ENCODE data around the gene ADCYAP1. TPM values are rescaled to one million over a fixed set of nuclear protein-coding genes. Genes with fewer than 3 reads are reported as not detected.
"Not testable (repeated sequence)": the region's sequence is repeated elsewhere in the genome, so short reads cannot be mapped to it uniquely, and the experiment has no call there.

Gene ADCYAP1
- total RNA-seq = 10 to 100 TPM in 1 of 8 experiments, 1 to 10 TPM in 2, under 1 TPM in 4, not detected in 1; 0.09 to 14.5 (median 0.28) TPM

DNA sequence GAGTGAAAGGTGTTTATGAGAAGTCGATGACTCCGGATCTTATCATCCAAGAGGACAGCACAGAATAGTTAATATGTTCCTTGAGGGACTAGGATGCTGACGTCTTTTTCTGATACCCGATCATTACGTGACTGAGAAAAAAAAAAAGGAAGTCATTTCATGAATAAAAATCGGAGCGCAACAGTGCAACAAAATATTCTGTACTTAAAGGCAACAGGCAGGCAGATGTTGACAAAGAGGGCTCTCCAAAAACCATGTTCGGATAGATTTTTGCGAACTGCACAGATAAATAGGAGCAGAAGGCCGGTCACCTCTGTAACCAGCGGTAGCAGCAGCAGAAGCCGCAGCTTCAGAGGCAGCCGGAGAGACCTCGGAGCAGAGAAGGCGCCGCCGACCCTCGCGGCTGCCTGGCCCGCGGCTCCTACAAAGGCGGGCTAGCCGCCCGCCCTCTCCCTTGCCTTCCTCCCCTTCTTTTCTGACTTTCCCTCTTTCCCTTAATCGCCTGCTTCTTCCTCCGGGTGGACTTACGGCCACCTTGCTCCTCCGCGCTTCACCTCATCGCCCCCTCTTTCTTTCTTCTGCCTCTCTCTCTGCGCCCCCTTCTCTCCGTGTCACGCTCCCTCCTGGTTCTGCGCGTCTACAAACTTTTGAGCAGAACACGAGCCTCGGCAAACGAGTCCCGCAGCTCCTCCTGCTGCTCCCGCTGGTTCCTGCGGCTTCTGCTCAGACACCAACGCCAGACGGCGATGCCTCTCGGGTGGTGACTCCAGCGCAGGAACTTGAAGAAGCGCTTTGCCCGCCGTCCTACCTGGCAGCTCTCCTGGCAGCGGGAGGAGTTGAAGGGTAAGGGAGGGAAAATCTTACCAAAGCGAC lies at the start of gene ADCYAP1:
ADCYAP1 (plus strand) TSS at position 654 of the 873 bp plus-strand sequence. CDS start 516 bp downstream, outside the sequence.
- peak in 5 of 8 experiments; percentile 2 to 31 (median 15) for ATAC-seq (replicated peaks in 6 of 8)
- 0 to 46% (median 10%) methylated on average over 1 to 38 of the region's 51 CpGs for WGBS, 10 experiments
- peaks cover 18 to 46% of the 10 kb centered on the region in 2 donors for H3K4me1 ChIP-seq (replicated peaks in 1 of 2)
- no peak within 1 kb of the TSS for H3K27ac ChIP-seq
- peak within 1 kb of the TSS in 4 of 5 donors; percentile 10 to 35 (median 27) for H3K4me3 ChIP-seq
- in situ Hi-C loops (cut with MboI; ENCODE audit: low pct_unique_long_range_greater_than_20kb in 2 of 9, low sequenced_read_pairs in 9 of 9, unreplicated experiment in 9 of 9) = no loop called here

DNA sequence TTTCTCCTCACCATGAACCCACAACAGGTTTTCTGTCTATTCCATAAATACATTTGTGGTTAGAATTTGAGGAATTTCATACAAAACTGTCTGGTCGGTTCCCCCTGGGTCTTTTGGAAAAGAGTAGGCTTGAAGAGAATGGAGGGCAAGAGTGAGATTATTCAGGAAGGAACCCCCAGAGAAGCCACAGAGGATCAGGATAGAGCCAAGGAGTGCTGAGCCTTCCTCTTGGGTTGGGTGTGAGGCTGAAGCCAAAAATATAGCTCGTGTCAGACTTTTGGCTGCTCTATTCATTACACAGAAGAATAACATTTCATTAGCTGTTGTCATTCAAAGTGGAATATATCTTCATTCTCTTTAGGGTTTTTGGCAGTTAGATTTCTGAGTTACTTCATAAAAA lies 46.7 kb upstream of the ADCYAP1 start:
- WGBS, 10 experiments = 0 to 74% (median 57%) methylated on average over 1 to 2 of the region's 2 CpGs; no CpG with 5 or more reads in 2 of the 10 experiments

DNA sequence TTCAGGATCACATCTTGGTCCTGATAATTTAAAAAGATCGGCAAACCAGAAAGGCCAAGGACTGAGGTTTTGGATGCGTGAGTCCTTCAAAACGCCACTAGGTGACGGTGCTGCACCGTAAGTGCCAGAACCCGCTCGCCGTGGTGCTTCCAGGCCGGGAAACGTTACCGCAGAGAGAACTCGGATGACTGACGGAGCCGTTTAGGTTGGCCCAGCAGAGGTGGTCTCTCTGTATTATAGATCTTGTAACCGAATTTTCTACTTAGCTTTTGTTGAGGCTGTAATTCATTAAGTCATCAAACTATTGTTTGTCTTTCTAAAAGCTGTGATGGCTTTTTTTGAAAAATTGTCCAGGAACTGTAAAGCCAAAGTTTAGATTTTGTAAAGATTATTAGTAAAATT lies 39.8 kb upstream of the ADCYAP1 start:
- no peak overlapping the region for H3K27ac ChIP-seq
- no peak overlapping the region for H3K4me3 ChIP-seq
- ATAC-seq (replicated peaks in 6 of 8) = peak; percentile 44 to 98 (median 74)
- no peaks in the 10 kb centered on the region for H3K4me1 ChIP-seq (replicated peaks in 1 of 2)
- in situ Hi-C loops (cut with MboI; ENCODE audit: low pct_unique_long_range_greater_than_20kb in 2 of 9, low sequenced_read_pairs in 9 of 9, unreplicated experiment in 9 of 9) = loop anchor here in 7 of 9 experiments (10.0 to 25.0 kb wide), 11 partner anchors 97 to 1697 kb away; partner anchors contain the start of genes METTL4 (in 4 of the 7) and NDC80 (in 4 of the 7)
- WGBS, 10 experiments = 0 to 22% (median 5%) methylated on average over 1 to 14 of the region's 15 CpGs; no CpG with 5 or more reads in 1 of the 10 experiments

More for the DNA sequence above, 46.7 kb upstream of the ADCYAP1 start:
- no peak overlapping the region for H3K4me3 ChIP-seq
- no peak overlapping the region for H3K27ac ChIP-seq
- H3K4me1 ChIP-seq (replicated peaks in 1 of 2) = no peaks in the 10 kb centered on the region
- in situ Hi-C loops (cut with MboI; ENCODE audit: low pct_unique_long_range_greater_than_20kb in 2 of 9, low sequenced_read_pairs in 9 of 9, unreplicated experiment in 9 of 9) = loop anchor here in 7 of 9 experiments (25.0 kb wide), 9 partner anchors 104 to 1704 kb away; partner anchors contain the start of genes METTL4 (in 4 of the 7) and NDC80 (in 4 of the 7)
- ATAC-seq (replicated peaks in 6 of 8) = no peak

DNA sequence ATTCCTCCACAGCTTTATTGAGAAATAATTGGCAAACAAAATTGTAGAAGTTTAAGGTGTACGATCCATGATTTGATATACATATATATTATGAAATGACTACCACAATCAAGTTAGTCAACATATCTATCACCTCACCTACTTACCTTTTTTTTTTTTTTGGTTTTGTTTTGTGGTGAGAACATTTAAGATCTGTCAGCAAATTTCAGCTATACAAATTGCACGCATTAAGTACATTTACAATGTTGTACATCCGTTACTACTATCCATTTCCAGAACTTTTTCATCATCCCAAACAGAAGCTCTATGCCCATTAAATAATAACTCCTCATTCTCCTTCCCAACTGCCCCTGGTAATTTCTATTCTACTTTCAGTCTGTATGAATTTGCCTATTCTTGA lies 37.4 kb upstream of the ADCYAP1 start:
- ATAC-seq (replicated peaks in 6 of 8) = no peak
- H3K4me3 ChIP-seq = no peak overlapping the region
- in situ Hi-C loops (cut with MboI; ENCODE audit: low pct_unique_long_range_greater_than_20kb in 2 of 9, low sequenced_read_pairs in 9 of 9, unreplicated experiment in 9 of 9) = loop anchor here in 7 of 9 experiments (10.0 to 25.0 kb wide), 11 partner anchors 95 to 1695 kb away; partner anchors contain the start of genes METTL4 (in 4 of the 7) and NDC80 (in 4 of the 7)
- H3K4me1 ChIP-seq (replicated peaks in 1 of 2) = no peaks in the 10 kb centered on the region
- no peak overlapping the region for H3K27ac ChIP-seq
- WGBS, 10 experiments = 46 to 96% (median 78%) methylated on average over 1 to 3 of the region's 3 CpGs

DNA sequence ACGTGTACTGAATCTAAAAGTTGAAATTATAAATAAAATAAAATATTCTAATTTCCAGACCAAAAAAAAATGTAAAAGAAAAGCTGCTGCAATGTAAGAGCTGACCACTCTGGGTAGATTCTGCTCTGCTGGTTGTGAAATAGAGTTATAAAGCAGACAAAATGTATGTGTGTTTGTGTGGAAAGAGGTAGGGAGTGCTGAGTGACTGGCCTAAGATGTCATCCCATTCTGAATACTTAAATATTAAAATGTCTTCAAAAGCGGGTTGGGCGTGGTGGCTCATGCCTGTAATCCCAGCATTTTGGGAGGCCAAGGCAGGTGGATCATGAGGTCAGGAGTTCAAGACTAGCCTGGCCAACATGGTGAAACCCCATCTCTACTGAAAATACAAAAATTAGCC lies 31.2 kb upstream of the ADCYAP1 start:
- in situ Hi-C loops (cut with MboI; ENCODE audit: low pct_unique_long_range_greater_than_20kb in 2 of 9, low sequenced_read_pairs in 9 of 9, unreplicated experiment in 9 of 9) = loop anchor here in 7 of 9 experiments (25.0 kb wide), 9 partner anchors 89 to 1689 kb away; partner anchors contain the start of genes METTL4 (in 4 of the 7) and NDC80 (in 4 of the 7)

DNA sequence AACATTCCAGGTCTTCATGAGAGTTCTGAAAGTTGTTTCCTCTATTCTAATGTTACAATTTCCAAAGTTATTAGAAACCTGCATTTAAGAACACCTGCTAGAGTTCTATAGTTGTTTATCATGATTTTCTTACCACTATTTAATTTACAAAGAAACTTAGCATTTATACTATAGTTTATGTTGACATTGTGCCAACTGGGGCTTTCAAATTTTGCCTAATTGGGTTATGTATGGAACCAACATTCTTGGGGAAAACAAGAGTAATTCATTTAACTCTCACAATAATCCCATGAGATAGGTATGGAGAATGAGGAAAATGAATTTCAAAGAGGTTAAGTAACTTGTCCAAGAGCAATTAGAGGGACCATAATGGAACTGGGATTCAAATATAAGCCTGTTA lies 28.8 kb upstream of the ADCYAP1 start:
- in situ Hi-C loops (cut with MboI; ENCODE audit: low pct_unique_long_range_greater_than_20kb in 2 of 9, low sequenced_read_pairs in 9 of 9, unreplicated experiment in 9 of 9) = no loop called here
- no peak overlapping the region for H3K27ac ChIP-seq
- no peak for ATAC-seq (replicated peaks in 6 of 8)
- no peaks in the 10 kb centered on the region for H3K4me1 ChIP-seq (replicated peaks in 1 of 2)
- H3K4me3 ChIP-seq = no peak overlapping the region

More for the DNA sequence above, 31.2 kb upstream of the ADCYAP1 start:
- not testable (repeated sequence) for H3K4me1 ChIP-seq (replicated peaks in 1 of 2); H3K4me3 ChIP-seq; H3K27ac ChIP-seq
- ATAC-seq (replicated peaks in 6 of 8) = peak in 2 of 8 experiments; percentile 62 to 78
- 0 to 92% (median 69%) methylated on average over 1 to 3 of the region's 3 CpGs for WGBS, 10 experiments

DNA sequence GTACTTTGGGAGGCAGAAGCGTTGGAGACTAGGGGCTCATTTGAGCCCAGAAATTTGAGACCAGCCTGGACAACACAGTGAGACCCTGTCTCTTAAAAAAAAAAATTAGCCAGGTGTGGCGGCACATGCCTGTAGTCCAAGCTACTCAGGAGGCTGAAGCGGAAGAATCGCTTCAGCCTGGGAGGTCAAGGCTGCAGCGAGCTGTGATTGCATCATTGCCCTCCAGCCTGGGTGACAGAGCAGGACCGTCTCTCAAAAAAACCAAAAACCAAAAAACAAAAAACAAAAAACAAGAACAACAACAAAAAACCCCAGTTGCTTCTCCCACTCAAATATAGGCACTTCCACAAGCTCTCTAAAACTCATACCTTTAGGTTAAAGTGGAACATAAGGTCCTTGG lies 27.4 kb upstream of the ADCYAP1 start:
- ATAC-seq (replicated peaks in 6 of 8) = no peak
- Histone ChIP-seq H3K4me3 (no peak overlapping the region), H3K4me1 (replicated peaks in 1 of 2) (no peaks in the 10 kb centered on the region), H3K27ac (no peak overlapping the region)
- WGBS, 10 experiments = 25 to 100% (median 78%) methylated on average over 1 to 6 of the region's 6 CpGs; no CpG with 5 or more reads in 2 of the 10 experiments
- in situ Hi-C loops (cut with MboI; ENCODE audit: low pct_unique_long_range_greater_than_20kb in 2 of 9, low sequenced_read_pairs in 9 of 9, unreplicated experiment in 9 of 9) = no loop called here

DNA sequence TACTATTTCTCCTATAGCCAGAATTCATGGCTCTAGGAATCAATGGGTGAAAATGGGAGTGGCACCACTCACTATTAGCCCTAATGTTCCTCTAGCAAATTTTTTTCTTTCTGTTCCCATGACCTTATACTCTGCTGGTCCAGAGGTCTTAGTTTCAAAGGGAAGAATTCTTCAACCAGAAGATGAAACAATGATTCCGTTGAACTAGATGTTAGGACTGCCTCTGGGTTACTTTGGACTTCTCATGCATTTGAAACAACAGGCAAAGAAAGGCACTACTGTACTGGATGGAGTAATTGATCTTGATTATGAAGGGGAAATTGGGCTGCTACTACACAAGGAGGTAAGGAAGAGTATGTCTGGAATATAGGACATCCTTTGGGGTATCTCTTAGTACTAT lies 18.6 kb upstream of the ADCYAP1 start:
- WGBS, 10 experiments = 0 to 89% (median 25%) methylated on average over 1 of the region's 1 CpG; no CpG with 5 or more reads in 3 of the 10 experiments
- in situ Hi-C loops (cut with MboI; ENCODE audit: low pct_unique_long_range_greater_than_20kb in 2 of 9, low sequenced_read_pairs in 9 of 9, unreplicated experiment in 9 of 9) = no loop called here
- H3K4me1 ChIP-seq (replicated peaks in 1 of 2) = no peaks in the 10 kb centered on the region
- ATAC-seq (replicated peaks in 6 of 8) = no peak
- no peak overlapping the region for H3K4me3 ChIP-seq
- H3K27ac ChIP-seq = no peak overlapping the region

DNA sequence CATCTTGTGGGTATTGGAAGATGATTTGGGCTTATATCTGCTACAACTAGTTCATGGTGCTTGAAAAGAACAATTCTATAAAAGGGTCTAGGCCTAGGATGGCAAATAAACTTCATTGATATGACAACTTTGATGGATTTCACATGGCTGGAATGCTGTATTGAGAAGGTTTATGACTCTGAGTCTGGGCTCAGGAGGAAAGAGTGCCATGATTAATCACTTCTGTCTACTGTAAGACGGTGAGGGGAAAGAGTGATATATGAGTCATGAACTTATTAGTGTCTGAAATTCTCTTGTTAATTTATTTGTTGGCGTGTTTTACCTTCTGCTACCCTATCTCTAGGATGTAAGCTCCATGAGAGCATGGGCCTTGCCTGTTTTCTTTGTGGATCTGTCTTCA lies 17.0 kb upstream of the ADCYAP1 start:
- WGBS, 10 experiments = 0 to 83% (median 20%) methylated on average over 1 to 2 of the region's 2 CpGs; no CpG with 5 or more reads in 1 of the 10 experiments
- ATAC-seq (replicated peaks in 6 of 8) = peak in 2 of 8 experiments; percentile 47 to 66
- Histone ChIP-seq H3K4me1 (replicated peaks in 1 of 2) (no peaks in the 10 kb centered on the region), H3K4me3 (no peak overlapping the region), H3K27ac (no peak overlapping the region)
- in situ Hi-C loops (cut with MboI; ENCODE audit: low pct_unique_long_range_greater_than_20kb in 2 of 9, low sequenced_read_pairs in 9 of 9, unreplicated experiment in 9 of 9) = no loop called here

DNA sequence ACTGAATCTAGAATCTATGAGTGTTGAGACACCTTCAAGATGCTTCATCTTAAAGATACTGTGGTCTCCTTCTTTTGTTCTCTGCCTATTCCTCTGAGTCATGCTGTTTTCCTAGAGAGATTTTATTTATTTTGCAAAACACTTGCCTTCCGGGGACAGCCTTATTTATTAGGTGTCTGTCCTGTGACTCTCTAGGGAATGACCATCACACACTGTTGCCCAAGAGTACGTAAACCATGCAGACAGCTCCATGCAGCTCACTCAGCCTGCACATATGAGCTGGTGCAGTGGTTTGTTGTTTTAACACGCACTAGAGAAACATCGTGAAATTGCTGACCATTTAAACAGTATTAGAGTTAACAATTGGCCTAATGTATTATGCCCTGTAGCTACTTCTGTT lies 12.4 kb upstream of the ADCYAP1 start:
- 11 to 58% (median 50%) methylated on average over 1 to 4 of the region's 4 CpGs; no CpG with 5 or more reads in 1 of the 10 experiments for WGBS, 10 experiments
- Histone ChIP-seq H3K4me1 (replicated peaks in 1 of 2) (no peaks in the 10 kb centered on the region), H3K4me3 (no peak overlapping the region), H3K27ac (no peak overlapping the region)
- in situ Hi-C loops (cut with MboI; ENCODE audit: low pct_unique_long_range_greater_than_20kb in 2 of 9, low sequenced_read_pairs in 9 of 9, unreplicated experiment in 9 of 9) = no loop called here
- ATAC-seq (replicated peaks in 6 of 8) = peak in 4 of 8 experiments; percentile 79 to 98 (median 91)

DNA sequence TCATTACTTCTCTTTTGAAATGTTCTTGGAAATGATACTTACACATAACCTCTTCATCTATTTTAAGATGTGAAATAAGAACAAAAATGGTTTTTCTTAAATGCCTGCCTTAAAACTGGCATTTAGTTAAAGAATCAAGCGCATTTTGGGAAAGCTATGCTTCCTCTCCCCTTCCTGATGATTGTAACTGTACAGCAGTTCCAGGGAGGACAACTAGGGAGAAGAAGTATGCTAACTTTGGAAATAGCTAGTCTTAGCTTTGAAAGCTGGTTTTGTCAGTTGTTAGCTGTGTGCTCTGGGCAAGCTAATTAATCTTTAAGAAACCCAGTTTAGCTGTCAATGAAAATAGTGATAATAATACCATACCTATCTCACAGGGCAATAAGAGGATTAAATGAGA lies 8.4 kb upstream of the ADCYAP1 start:
- in situ Hi-C loops (cut with MboI; ENCODE audit: low pct_unique_long_range_greater_than_20kb in 2 of 9, low sequenced_read_pairs in 9 of 9, unreplicated experiment in 9 of 9) = no loop called here
- Histone ChIP-seq H3K4me1 (replicated peaks in 1 of 2) (no peaks in the 10 kb centered on the region), H3K4me3 (no peak overlapping the region), H3K27ac (no peak overlapping the region)
- no peak for ATAC-seq (replicated peaks in 6 of 8)
- WGBS, 10 experiments = 0 to 100% (median 38%) methylated on average over 1 of the region's 1 CpG; no CpG with 5 or more reads in 2 of the 10 experiments

DNA sequence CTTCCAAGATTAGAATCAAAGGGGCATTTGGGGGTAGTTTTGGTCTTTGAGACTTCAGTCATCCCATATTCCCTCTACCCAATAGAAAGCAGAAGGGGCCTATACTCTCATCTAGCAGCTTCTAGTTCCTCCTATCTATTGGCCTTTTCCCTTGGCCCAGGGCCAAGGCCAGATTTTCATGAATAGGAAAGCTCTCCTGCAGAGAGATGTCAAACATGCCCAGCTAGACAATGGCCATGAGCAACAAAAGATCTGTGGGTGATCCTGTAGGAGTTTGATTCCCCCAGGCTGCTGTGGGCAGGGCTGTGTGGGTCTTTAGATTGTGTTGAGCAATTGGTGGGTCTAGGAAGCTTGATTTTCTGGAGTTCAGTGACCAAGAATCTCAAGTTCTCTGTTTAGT lies 2.9 kb upstream of the ADCYAP1 start:
- peaks cover 5 to 20% of the 10 kb centered on the region in 2 donors for H3K4me1 ChIP-seq (replicated peaks in 1 of 2)
- H3K27ac ChIP-seq = no peak overlapping the region
- in situ Hi-C loops (cut with MboI; ENCODE audit: low pct_unique_long_range_greater_than_20kb in 2 of 9, low sequenced_read_pairs in 9 of 9, unreplicated experiment in 9 of 9) = no loop called here
- no peak overlapping the region for H3K4me3 ChIP-seq
- no peak for ATAC-seq (replicated peaks in 6 of 8)

DNA sequence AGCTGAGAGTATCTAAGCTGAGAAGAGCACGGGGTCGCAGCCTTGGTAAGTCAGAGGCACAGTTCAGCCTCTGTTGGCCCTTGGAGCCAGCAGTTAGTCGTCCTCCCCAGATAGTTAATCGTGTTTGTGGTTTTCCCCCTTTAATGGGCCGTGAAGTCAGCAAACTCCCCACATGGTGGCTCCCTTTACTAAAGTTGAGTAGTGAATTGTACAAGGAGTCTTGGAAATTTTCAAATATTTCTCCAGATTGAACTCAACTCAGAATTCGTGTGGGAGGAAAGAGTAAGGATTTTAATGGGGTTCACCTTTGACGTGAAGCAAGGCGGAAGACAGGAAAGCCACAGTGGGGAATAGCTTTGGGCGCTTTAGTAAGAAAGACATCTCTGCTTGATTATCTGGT lies 2.4 kb upstream of the ADCYAP1 start:
- 10 to 40% (median 25%) methylated on average over 2 to 6 of the region's 9 CpGs; no CpG with 5 or more reads in 2 of the 10 experiments for WGBS, 10 experiments
- peaks cover 10 to 25% of the 10 kb centered on the region in 2 donors for H3K4me1 ChIP-seq (replicated peaks in 1 of 2)
- in situ Hi-C loops (cut with MboI; ENCODE audit: low pct_unique_long_range_greater_than_20kb in 2 of 9, low sequenced_read_pairs in 9 of 9, unreplicated experiment in 9 of 9) = no loop called here

More for the DNA sequence above, 2.4 kb upstream of the ADCYAP1 start:
- no peak overlapping the region for H3K4me3 ChIP-seq
- ATAC-seq (replicated peaks in 6 of 8) = no peak
- no peak overlapping the region for H3K27ac ChIP-seq
